ENCODE data around the gene MOV10.

MOV10 gene

DNA sequence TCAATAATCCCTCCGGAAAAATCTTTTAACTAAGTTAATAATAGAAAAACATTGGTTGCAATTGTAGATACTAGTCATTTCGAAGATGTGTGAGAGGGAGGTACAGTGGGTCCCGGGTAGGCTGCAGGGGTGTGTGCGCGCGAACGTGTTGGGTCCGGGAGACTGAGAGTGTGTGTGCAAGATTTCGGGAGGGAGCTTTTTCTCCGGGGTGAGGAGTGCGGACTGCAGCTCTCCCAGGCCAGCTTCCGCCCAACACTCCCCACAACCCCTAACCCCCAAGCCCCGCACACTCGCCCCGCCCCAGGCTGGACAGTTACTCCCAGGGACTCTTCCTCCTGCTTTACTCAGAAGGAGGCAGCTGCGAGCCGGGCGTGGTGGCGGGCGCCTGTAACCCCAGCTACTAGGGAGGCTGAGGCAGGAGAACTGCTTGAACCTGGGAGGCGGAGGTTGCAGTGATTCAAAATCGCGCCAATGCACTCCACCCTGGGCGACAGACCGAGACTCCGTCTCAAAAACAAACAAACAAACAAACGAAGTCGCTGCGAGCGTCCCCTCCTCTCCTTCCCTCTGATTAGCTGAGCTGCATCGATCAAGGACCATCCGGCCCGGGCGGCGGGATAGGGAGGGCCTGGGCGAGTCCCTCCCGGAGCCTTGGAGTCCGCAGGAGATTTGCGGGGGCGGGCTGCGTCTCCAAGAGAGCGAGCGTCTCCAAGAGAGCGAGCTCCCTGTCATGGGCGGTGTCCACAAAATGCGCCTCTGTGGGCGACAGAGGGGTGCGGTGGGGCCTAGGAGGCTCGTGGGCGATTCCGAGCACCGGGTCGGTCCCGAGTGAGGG, 68.9 kb downstream of the MOV10 start:
- no peak for DNase-seq

GRCh38 chr1:112744009-112744578, 69.6 kb downstream of the MOV10 start:
- no peak for DNase-seq

DNA sequence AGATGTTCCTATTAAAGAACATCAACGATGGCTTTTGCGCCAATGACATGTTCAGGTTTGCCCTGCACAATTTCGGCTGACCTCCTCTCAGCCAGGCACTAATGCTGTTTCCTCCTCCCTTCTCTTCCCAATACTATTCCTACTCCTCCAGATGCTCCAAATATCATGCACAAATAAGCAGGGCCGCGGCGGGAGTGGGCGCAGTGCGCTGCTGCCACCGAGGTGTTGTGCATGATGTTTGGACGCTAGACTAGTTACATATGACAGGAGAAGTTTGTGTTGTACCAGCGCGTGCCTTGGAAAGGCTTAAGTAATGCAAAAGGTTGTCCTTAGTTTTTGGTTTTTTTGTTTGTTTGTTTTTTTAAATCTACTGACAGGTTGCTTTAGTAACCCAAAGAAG, 73.9 kb downstream of the MOV10 start:
- DNase-seq: no peak
